ENCODE data around the gene ARNT2.
A peak's percentile ranks its signal among the peaks of the same experiment; 100 is the strongest.

The ARNT2 gene

GRCh38 chr15:80559761-80560160, 155.6 kb downstream of the ARNT2 start:
- no peak for DNase-seq

GRCh38 chr15:80560601-80561400, 156.6 kb downstream of the ARNT2 start:
- DNase-seq: no peak

GRCh38 chr15:80561500-80561899, 157.3 kb downstream of the ARNT2 start:
- no peak for DNase-seq

GRCh38 chr15:80562033-80562432, 157.9 kb downstream of the ARNT2 start:
- DNase-seq: no peak

DNA sequence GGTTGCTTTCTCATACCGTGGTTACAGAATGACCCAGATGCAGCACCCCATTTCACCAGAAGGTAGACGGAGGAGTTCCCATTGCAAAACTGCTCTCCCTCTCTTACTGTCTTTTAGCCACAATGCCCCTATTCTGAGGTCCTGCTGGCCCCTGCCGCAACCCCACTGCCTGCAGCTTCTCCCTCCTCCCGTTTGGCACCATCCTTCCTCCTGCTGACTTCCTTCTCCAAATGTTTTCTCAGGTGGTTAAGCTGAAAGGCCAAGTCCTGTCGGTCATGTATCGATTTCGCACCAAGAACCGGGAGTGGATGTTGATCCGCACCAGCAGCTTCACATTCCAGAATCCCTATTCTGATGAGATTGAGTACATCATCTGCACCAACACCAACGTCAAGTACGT, 158.7 kb downstream of the ARNT2 start:
- no peak for DNase-seq

- no peak for DNase-seq
Observed at GRCh38 chr15:80563372-80563997, 159.3 kb downstream of the ARNT2 start.

DNA sequence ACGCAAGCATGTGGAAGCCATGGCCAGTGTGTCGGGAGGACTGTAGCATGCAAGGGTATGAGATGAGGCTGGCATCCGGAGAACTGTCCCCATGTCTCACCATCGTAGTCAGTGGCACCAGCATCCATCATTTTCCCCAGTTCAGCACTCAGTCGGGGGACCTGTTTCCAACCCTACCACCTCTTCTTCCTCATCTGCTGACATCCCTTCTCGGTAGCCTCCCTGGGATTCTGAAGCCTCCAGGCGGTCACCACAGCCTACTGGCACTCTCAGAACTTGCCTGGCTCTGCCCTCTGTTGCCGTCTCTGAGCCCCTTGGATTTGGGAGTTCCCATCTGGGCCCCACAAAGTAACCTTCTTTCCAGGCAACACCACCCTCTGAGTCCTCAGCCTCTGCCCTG, 159.9 kb downstream of the ARNT2 start:
- DNase-seq: no peak

GRCh38 chr15:80565398-80565797, 161.2 kb downstream of the ARNT2 start:
- DNase-seq: no peak

GRCh38 chr15:80565988-80566387, 161.8 kb downstream of the ARNT2 start:
- no peak for DNase-seq

GRCh38 chr15:80567721-80568157, 163.6 kb downstream of the ARNT2 start:
- peak in 1 of 2 donors; percentile 17 for DNase-seq

DNA sequence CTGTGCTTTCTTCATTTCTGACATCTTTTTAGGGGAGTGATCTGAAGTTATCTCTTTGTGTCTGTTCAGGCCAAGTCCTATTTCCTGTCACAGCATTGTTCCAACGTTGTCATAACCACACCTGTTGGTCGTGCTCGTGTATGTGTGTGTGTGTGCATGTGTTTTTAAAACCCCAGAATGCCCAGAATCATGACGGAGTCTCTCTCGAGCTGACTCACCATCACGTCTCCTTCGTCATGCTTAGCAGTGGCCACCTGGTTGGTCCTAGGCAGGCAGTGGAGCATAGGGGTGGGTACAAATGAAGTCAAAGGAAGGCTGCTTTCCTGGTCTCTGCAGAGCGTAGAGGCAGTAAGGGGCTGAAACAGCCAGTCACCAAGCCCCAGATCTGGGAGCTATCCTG, 164.1 kb downstream of the ARNT2 start:
- DNase-seq: no peak

- DNase-seq: no peak
Observed at GRCh38 chr15:80568876-80569605, 164.9 kb downstream of the ARNT2 start.

DNA sequence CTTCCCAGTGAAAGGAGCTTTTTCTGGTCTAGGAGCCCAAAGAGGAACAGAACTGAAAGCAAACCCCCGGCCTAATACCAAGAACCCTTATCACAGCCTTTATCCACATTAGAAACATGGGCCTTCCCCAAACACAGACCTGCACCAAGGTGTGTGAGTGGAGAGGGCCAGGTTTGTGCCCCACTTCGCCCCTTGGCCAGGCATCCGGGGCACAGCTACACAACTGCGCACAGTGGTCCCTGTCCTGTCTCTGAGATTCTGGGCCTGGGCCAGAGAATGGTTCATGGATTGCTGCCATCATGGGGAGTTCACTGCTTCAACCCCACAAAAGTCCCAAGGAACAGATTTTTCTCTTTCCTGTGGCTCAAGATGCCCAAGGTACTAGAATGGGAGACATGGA, 165.5 kb downstream of the ARNT2 start:
- DNase-seq: no peak

DNA sequence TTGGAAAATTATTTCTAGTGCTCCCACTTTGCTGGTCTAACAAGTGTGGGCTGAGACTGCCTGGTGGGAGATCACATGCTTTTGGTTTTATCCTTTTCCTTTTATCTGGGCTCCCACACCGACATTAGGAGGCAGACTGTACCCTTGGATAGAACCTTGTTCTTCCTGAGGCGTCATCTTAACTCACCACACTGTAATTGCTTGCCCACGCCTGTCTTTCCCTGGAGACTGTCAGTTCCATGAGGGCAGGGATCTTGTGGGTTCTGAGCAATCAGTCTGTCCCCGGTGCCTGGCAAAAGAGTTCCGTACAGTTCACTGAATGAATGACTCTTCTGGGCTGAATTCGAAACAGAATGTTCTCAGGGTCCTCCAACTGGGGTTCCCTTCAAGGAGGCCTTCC, 166.4 kb downstream of the ARNT2 start:
- DNase-seq: no peak

GRCh38 chr15:80572337-80572736, 168.2 kb downstream of the ARNT2 start:
- DNase-seq: no peak

DNA sequence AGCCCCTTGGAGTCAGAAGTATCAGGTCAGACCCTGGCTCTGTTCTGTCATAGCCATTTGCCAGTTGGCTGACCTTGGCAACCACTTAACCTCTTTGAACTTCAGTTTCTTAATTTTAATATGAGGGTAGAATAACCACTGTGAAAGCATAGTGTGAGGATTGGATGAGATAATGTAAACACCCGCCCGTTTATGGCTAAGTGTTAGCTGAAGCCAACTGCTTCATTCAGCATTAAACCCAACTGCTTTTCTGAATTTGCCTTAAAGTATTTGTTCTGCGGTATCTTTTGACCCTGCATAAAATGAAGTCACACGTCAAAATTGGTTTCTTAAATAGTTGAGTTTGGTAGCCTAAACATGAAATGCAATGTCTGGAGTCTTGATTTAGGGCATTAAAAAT, 169.4 kb downstream of the ARNT2 start:
- DNase-seq: no peak

- DNase-seq: no peak
Observed at GRCh38 chr15:80574590-80574989, 170.4 kb downstream of the ARNT2 start.

- DNase-seq: no peak
Observed at GRCh38 chr15:80576519-80577090, 172.4 kb downstream of the ARNT2 start.

GRCh38 chr15:80577552-80578205, 173.5 kb downstream of the ARNT2 start:
- no peak for DNase-seq

GRCh38 chr15:80578206-80578595, 174.0 kb downstream of the ARNT2 start:
- DNase-seq: no peak

GRCh38 chr15:80578871-80579270, 174.7 kb downstream of the ARNT2 start:
- DNase-seq: no peak

DNA sequence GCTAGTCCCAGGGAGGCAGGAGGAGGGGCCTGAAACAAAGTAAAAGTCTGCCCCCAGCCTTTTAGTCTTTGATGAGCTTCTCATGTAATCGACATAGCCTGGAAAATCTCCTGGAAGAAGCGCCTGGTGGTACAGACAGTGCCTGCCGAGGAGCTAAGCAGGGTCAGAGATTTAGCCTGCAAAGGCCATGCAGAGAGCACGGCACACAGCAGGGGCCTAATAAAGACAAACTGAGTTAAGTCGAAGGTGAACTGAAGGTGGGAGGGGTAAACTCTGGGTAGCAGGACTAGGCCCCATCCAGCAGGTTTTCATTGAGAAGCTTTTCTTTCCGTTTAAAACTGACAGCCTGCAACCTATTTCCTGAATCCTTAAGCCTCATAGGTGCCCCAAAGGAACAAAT, 175.4 kb downstream of the ARNT2 start:
- DNase-seq: no peak

DNA sequence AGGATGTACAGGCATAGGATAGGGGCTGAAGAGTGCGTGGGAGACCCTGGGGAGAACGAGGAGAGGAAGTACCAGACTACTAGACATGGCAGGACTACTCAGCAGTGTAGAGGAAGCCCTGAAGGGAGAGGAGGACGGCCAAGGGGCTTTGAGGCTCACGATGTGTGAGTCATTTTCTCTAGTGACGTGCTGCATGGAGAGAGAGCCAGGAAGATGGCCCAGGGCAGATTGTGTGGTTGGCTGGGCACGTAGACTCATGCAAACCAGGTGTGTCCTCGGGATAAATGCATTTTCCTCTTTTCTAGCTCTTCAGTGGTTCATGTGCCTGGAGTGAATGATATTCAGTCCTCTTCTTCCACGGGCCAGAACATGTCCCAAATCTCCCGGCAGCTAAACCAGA, 175.9 kb downstream of the ARNT2 start:
- DNase-seq: no peak
